M059J (cell line): ENCODE data around the gene FBXL12. TPM values are rescaled to one million over a fixed set of nuclear protein-coding genes. Genes with fewer than 3 reads are reported as not detected.
A peak's percentile ranks its signal among the peaks of the same experiment; 100 is the strongest.
"Not testable (repeated sequence)": the region's sequence is repeated elsewhere in the genome, so short reads cannot be mapped to it uniquely, and the experiment has no call there.

Experiments
- DNase-seq: peaks from one replicate; pipeline ENCODE4 v3.0.0-alpha.2; 2012; ENCODE audit warnings: low read depth
- total RNA-seq: library from RNA; depleted of rRNA; stranded (reverse); fragments of >200 nt; shearing (Covaris generic); gene quantifications from 2 replicates; pipeline ENCODE4 v1.2.3, GENCODE V29; 2014; rRNA removed

FBXL12 gene
- total RNA-seq, 1 experiment from 2014 or later = 24.4 TPM

DNA sequence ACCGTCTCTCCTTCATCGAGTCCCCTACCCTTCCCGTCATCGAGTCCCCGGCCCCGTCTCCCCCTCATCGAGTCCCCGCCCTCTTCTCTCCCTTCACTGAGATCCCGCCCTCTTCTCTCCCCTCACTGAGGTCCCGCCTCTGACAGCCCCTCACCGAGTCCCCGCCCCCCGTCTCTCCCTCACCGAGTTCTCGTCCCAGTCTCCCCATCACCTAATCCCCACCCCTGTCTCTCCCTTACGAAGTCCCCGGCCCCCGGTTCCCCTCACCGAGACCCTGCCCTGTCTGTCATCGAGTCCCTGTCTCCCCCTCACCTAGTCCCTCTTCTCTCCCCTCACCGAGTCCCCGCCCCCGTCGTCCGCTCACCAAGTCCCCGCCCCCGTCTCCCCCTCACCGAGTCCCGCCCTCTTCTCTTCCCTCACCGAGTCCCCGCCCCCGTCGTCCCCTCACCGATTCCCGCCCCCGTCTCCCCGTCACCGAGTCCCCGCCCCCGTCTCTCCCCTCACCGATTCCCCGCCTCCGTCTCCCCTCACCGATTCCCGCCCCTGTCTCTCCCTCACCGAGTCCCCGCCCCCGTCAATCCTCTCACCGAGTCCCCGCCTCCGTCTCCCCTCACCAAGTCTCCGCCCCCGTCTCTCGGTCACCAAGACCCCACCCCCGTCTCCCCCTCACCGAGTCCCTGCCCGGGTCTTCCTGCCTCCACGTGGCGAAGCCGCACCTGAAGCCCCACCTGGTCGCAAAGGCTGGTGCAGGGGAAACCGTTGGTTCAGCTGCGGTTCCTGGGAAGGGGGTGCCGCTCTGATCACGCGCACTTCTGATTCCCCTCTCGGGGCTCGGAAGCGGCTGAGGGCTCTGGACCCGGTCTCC is 26.4 kb downstream of the FBXL12 start:
- peak; percentile 78 for DNase-seq

DNA sequence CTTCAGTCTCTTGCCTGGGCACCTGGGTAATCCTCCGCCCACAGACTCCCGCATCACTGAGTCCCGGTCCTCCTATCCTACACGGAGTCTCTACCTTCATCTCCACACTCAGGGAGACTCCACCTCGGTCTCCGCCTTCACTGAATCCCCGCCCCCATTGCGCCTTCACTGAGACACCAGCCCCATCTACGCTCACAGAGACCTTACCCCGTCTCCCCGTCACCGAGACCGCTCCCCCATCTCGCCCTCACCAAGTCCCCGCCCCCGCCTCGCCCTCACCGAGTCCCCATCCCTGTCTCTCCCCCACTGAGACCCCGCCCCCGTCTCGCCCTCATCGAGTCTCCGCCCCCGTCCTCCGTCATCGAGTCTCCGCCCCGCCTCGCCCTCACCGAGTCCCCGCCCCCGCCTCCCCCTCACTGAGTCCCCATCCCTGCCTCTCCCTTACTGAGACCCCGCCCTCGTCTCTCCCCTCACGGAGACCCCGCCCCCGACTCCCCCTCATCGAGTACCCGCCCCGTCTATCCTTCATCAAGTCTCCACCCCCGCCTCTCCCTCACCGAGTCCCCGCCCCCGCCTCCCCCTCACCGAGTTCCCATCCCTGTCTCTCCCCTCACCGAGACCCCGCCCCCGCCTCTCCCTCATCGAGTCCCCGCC is 27.2 kb downstream of the FBXL12 start:
- peak; percentile 90 for DNase-seq

DNA sequence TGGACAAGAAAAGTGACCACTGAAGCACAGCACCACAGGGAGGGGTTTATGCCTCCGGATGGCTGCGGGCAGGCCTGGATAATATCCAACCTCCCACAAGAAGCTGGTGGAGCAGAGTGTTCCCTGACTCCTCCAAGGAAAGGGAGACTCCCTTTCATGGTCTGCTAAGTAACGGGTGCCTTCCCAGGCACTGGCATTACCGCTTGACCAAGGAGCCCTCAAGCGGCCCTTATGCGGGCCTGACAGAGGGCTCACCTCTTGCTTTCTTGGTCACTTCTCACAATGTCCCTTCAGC is 27.9 kb downstream of the FBXL12 start:
- DNase-seq = not testable (repeated sequence)

DNA sequence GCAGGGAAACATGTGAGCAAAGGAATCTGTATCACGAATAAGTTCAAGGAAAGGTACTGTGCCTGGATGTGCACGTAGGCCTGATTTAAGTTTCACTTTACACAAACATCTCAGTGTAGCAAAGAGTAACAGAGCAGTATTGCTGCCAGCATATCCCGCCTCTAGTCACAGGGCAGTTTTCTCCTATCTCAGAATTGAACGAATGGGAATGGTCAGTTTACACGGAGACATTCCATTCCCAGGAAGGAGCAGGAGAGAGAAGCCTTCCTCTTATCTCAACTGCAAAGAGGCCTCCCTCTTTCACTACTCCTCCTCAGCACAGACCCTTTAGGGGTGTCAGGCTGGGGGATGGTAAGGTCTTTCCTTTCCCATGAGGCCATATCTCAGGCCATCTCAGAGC is 29.3 kb downstream of the FBXL12 start:
- not testable (repeated sequence) for DNase-seq

DNA sequence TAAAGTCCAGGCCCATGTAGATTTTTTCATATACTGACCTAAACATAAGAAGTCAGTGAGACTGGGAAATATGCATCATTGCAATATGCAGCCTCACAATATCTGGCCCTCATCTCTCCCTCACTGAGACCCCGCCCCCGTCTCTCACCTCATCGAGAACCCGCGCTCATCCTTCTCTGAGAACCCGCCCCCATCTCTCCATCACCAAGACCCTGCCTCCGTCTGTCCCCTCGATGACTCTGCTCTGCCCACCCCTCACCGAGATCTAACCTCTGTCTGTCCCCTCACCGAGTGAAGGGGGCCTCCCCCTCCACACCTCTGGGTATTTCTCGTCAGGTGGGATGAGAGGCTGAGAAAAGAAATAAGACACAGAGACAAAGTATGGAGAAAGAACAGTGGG is 29.8 kb downstream of the FBXL12 start:
- DNase-seq = no peak

DNA sequence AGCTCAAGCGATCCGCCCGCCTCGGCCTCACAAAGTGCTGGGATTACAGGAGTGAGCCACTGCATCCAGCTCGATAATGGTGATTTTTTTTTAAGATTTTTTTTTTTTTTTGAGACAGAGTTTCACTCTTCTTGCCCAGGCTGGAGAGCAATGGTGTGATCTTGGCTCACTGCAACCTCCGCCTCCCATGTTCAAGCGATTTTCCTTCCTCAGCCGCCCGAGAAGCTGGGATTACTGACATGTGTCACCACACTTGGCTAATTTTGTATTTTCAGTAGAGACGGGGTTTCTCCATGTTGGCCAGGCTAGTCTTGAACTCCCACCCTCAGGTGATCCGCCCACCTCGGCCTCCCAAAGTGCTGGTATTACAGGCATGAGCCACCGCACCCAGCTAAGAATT is 30.3 kb downstream of the FBXL12 start:
- DNase-seq = not testable (repeated sequence)

DNA sequence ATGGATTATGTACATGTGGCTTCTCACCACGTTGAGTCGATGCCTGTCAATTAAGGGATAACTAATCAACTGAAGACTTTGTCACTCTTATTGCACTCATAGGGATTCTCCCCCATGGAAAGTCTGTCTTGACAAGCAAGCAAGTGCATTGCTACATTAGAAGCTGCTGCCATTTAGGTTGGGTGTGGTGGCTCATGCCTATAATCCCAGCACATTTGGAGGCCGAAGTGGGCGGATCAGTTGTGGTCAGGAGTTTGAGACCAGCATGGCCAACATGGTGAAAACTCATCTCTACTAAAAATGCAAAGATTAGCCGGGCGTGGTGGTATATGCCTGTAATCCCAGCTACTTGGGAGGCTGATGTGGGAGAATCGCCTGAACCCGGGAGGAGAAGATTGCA is 32.1 kb downstream of the FBXL12 start:
- no peak for DNase-seq

DNA sequence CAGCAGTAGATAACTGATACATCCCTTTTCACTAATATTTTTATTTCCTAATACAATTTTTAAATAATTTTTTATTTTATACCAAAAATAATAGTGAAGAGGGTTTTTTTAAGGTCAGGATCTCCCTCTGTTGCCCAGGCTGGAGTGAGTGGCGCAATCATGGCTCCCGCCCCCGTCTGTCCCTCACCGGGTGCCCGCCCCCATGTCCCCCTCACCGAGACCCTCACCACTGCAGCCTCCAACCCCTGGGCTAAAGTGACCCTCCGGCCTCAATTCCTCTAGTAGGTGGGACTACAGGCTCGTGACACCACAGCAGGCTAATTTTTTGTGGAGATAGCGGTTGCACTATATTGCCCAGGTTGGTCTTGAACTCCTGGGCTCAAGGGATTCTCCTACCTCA is 32.5 kb downstream of the FBXL12 start:
- DNase-seq = no peak

DNA sequence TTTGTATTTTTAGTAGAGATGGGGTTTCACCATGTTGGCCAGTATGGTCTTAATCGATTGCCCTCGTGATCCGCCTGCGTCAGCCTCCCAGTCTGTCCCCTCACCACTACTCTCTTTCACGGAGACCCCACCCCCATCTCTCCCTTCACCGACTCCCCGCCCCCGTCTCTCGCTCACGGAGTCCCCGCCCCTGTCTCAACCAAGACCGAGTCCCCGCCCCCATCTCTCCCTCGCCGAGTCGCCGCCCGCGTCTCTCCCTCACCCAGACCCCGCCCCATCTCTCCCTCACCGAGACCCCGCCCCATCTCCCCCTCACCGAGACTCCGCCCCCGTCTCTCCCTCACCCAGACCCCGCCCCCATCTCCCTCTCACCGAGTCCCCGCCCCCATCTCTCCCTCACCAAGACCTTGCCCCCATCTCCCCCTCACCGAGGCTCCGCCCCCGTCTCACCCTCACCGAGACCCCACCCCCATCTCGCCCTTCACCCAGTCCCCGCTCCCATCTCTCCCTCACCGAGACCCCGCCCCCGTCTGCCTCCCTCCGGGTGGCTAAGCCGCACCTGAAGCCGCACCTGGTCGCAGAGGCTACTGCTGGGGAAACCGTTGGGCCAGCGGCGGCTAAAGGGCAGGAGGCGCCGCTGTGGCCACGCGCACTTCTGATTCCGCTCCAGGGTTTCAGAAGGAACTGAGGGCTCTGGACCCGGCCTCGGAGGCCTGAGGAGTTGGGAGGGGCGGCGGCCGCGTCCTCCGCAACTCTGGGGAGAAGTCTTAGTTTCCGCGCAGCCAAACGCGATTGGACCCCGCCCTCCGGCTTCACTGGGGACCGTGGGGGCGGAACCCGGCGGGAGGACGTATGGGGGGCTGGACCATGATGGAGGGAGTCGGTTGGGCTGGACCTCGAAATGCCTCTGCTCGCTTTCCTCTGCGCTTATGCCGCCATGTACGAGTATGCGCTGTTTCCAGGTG is 33.2 kb downstream of the FBXL12 start:
- DNase-seq = peak; percentile 83

DNA sequence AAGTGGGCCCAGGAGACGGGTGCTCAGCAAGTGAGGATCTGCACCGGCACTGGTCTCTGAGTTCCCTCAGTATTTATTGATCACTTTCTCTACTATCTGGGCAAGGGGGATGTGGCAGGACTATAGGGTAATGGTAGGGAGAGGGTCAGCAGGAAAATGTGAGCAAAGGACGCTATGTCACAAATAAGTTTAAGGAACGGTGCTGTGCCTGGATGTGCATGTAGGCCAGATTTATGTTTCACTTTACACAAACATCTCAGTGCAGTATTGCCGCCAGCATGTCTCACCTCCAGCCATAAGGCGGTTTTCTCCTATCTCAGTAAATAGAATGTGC is 34.7 kb downstream of the FBXL12 start:
- not testable (repeated sequence) for DNase-seq

DNA sequence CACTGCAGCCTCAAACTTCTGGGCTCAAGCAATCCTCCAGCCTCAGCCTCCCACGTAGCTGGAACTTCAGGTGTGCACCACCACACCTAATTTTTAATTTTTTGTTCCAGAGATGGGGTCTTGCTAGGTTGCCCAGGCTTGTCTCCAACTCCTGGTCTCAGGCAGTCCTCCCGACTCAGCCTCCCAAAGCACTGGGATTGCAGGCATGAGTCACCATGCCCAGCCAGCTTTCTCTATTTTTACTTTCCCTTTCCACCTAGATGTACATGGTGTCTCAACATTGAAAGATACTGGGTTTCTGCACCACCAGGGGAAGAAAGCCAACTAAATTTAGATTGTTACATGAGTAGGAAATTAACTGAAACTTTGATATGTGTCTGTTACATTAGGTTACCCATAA is 36.5 kb downstream of the FBXL12 start:
- peak; percentile 30 for DNase-seq

DNA sequence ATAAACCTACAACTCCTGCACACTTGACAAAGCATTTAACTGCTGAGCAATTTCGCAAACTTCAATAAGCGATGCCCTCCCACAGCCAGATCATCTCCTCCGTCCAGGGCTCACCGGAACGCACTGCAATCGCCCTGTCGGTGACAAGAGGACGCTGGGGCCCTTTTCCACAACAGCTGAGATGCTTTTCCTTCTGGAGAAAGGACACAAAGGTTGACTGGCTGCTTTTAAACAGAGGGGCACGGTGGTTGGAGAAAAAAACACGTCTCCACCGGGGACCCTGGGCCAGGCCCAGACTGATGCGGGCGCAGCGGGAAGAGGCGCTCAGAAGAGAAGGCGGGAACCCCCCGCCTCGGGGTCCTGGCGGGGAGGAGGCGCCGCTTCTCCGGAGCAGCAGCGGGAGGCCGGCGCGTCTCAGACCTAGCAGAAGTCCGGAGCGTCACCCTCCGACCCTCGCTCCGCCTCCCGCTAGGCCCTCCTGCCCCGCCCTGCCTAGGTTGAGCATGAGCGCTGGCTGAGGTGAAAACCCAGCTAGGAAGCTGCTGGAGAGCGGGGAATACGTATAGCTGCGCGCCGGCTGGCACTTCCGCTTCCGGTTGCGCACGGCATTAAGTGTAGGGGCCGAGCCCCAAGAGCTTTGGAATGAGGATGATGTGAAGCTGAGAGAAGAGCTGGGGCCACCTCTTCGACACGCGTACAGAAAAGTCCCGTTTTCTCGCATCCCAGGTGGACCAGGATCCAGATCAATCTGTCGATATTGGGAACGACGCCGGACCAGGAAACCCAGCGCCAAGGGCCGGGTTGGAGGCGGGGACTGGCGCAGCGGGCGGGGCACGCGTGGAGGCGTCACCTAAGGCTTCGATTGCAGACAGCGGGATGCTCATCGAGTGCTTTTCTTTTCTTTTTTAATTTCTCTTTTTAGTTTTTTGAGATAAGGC is 50.4 kb downstream of the FBXL12 start, which contains the start of gene ZNF846:
Gene ZNF846, minus strand, starts transcription at position 564 of the 938 bp plus-strand sequence. CDS start 3,788 bp downstream, outside the sequence.
- peak; percentile 97 for DNase-seq

Other genes starting within 250 kb of the FBXL12 start
- gene ZNF121, start 234.6 kb downstream of the FBXL12 start, total RNA-seq = 12.7 and 19.0 TPM in 2 replicates
- 13.3 and 19.0 TPM in 2 replicates for gene ZNF561, start 197.8 kb downstream of the FBXL12 start, total RNA-seq
- gene ZNF562, start 144.0 kb downstream of the FBXL12 start, total RNA-seq = 17.4 and 27.4 TPM in 2 replicates
- gene ZNF846, start 50.3 kb downstream of the FBXL12 start, total RNA-seq = 1.3 and 3.8 TPM in 2 replicates
- 601 and 1,151 TPM in 2 replicates for gene UBL5, start 8.8 kb upstream of the FBXL12 start, total RNA-seq
- 146 and 182 TPM in 2 replicates for gene PIN1, start 16.2 kb upstream of the FBXL12 start, total RNA-seq
- 0.39 TPM in 1 of 2 replicates, not detected in the other for gene OLFM2, start 117.4 kb upstream of the FBXL12 start, total RNA-seq
- not detected in 2 replicates for gene COL5A3, start 191.4 kb upstream of the FBXL12 start, total RNA-seq
- gene RDH8, start 194.4 kb upstream of the FBXL12 start, total RNA-seq = not detected in 2 replicates